IPS-18a (cell line): ENCODE data around the gene BCHE.

ENCODE experiments used
- H3K27ac ChIP-seq: one replicate; pipeline ENCODE4 v1.5.1; 2013; ENCODE audit warnings: low read length
- H3K27me3 ChIP-seq: one replicate; pipeline ENCODE4 v1.6.1; 2013; ENCODE audit warnings: mild to moderate bottlenecking, low read length; ENCODE audit not compliant: control insufficient read depth, insufficient read depth
- H3K36me3 ChIP-seq: one replicate; pipeline ENCODE4 v1.6.1; 2013; ENCODE audit warnings: low read depth, low read length; ENCODE audit not compliant: control insufficient read depth
- H3K4me1 ChIP-seq: one replicate; pipeline ENCODE4 v1.6.1; 2013; ENCODE audit warnings: low read depth, low read length; ENCODE audit not compliant: control insufficient read depth
- H3K4me3 ChIP-seq: one replicate; pipeline ENCODE4 v1.5.1; 2013; ENCODE audit warnings: low read length
- H3K9ac ChIP-seq: one replicate; pipeline ENCODE4 v1.6.1; 2013; ENCODE audit warnings: mild to moderate bottlenecking, low read length, moderate library complexity
- H3K9me3 ChIP-seq: one replicate; pipeline ENCODE4 v1.6.1; 2013; ENCODE audit warnings: low read depth, low read length; ENCODE audit not compliant: control insufficient read depth

BCHE gene

GRCh38 chr3:165783383-165783782 is 53.8 kb downstream of the BCHE start:
- Histone ChIP-seq H3K4me1 (no peaks in the 10 kb centered on the region), H3K9ac (no peak overlapping the region), H3K9me3 (no peaks in the 10 kb centered on the region), H3K36me3 (no peaks in the 10 kb centered on the region), H3K27me3 (no peaks in the 10 kb centered on the region), H3K4me3 (no peak overlapping the region), H3K27ac (no peak overlapping the region)

GRCh38 chr3:165778891-165779290 is 58.3 kb downstream of the BCHE start:
- Histone ChIP-seq H3K36me3 (no peaks in the 10 kb centered on the region), H3K9ac (no peak overlapping the region), H3K9me3 (no peaks in the 10 kb centered on the region), H3K4me1 (no peaks in the 10 kb centered on the region), H3K4me3 (no peak overlapping the region), H3K27ac (no peak overlapping the region), H3K27me3 (no peaks in the 10 kb centered on the region)

GRCh38 chr3:165778456-165778855 is 58.8 kb downstream of the BCHE start:
- Histone ChIP-seq H3K27me3 (no peaks in the 10 kb centered on the region), H3K9ac (no peak overlapping the region), H3K9me3 (no peaks in the 10 kb centered on the region), H3K36me3 (no peaks in the 10 kb centered on the region), H3K4me1 (no peaks in the 10 kb centered on the region), H3K27ac (no peak overlapping the region), H3K4me3 (no peak overlapping the region)

- Histone ChIP-seq H3K4me3 (no peak overlapping the region), H3K36me3 (no peaks in the 10 kb centered on the region), H3K27ac (no peak overlapping the region), H3K9ac (no peak overlapping the region), H3K4me1 (no peaks in the 10 kb centered on the region), H3K27me3 (no peaks in the 10 kb centered on the region), H3K9me3 (no peaks in the 10 kb centered on the region)
Measured at GRCh38 chr3:165775824-165776223, 61.4 kb downstream of the BCHE start.

GRCh38 chr3:165770781-165771180 is 66.4 kb downstream of the BCHE start:
- Histone ChIP-seq H3K36me3 (no peaks in the 10 kb centered on the region), H3K27ac (no peak overlapping the region), H3K4me1 (peaks cover 7% of the 10 kb centered on the region), H3K27me3 (no peaks in the 10 kb centered on the region), H3K4me3 (no peak overlapping the region), H3K9ac (no peak overlapping the region), H3K9me3 (no peaks in the 10 kb centered on the region)

- Histone ChIP-seq H3K27ac (no peak overlapping the region), H3K4me1 (peaks cover 7% of the 10 kb centered on the region), H3K9me3 (no peaks in the 10 kb centered on the region), H3K27me3 (no peaks in the 10 kb centered on the region), H3K4me3 (no peak overlapping the region), H3K36me3 (no peaks in the 10 kb centered on the region), H3K9ac (no peak overlapping the region)
Measured at GRCh38 chr3:165768680-165769079, 68.5 kb downstream of the BCHE start.

- H3K4me1 ChIP-seq = no peaks in the 10 kb centered on the region
- H3K4me3 ChIP-seq = no peak overlapping the region
- H3K27me3 ChIP-seq = no peaks in the 10 kb centered on the region
- H3K9me3 ChIP-seq = no peaks in the 10 kb centered on the region
- H3K36me3 ChIP-seq = no peaks in the 10 kb centered on the region
- H3K9ac ChIP-seq = no peak overlapping the region
- no peak overlapping the region for H3K27ac ChIP-seq
Measured at GRCh38 chr3:165759041-165759440, 78.2 kb downstream of the BCHE start.

- no peak overlapping the region for H3K9ac ChIP-seq
- no peaks in the 10 kb centered on the region for H3K9me3 ChIP-seq
- H3K4me1 ChIP-seq = no peaks in the 10 kb centered on the region
- no peak overlapping the region for H3K27ac ChIP-seq
- H3K36me3 ChIP-seq = no peaks in the 10 kb centered on the region
- H3K27me3 ChIP-seq = no peaks in the 10 kb centered on the region
- no peak overlapping the region for H3K4me3 ChIP-seq
Measured at GRCh38 chr3:165755571-165755970, 81.7 kb downstream of the BCHE start.

GRCh38 chr3:165754219-165755007 is 82.8 kb downstream of the BCHE start:
- H3K27me3 ChIP-seq = no peaks in the 10 kb centered on the region
- H3K36me3 ChIP-seq = no peaks in the 10 kb centered on the region
- H3K9ac ChIP-seq = no peak overlapping the region
- H3K9me3 ChIP-seq = no peaks in the 10 kb centered on the region
- no peak overlapping the region for H3K4me3 ChIP-seq
- no peaks in the 10 kb centered on the region for H3K4me1 ChIP-seq
- no peak overlapping the region for H3K27ac ChIP-seq

GRCh38 chr3:165753560-165753959 is 83.7 kb downstream of the BCHE start:
- no peak overlapping the region for H3K27ac ChIP-seq
- no peak overlapping the region for H3K9ac ChIP-seq

GRCh38 chr3:165751637-165752036 is 85.6 kb downstream of the BCHE start:
- Histone ChIP-seq H3K9ac (no peak overlapping the region), H3K27me3 (no peaks in the 10 kb centered on the region), H3K9me3 (no peaks in the 10 kb centered on the region), H3K27ac (no peak overlapping the region), H3K4me1 (no peaks in the 10 kb centered on the region), H3K4me3 (no peak overlapping the region), H3K36me3 (no peaks in the 10 kb centered on the region)

More at GRCh38 chr3:165753560-165753959, 83.7 kb downstream of the BCHE start:
- no peaks in the 10 kb centered on the region for H3K27me3 ChIP-seq
- H3K4me3 ChIP-seq = no peak overlapping the region
- H3K9me3 ChIP-seq = no peaks in the 10 kb centered on the region
- H3K36me3 ChIP-seq = no peaks in the 10 kb centered on the region
- no peaks in the 10 kb centered on the region for H3K4me1 ChIP-seq

GRCh38 chr3:165749821-165750220 is 87.4 kb downstream of the BCHE start:
- no peaks in the 10 kb centered on the region for H3K27me3 ChIP-seq
- H3K4me3 ChIP-seq = no peak overlapping the region
- no peaks in the 10 kb centered on the region for H3K4me1 ChIP-seq
- H3K9ac ChIP-seq = no peak overlapping the region
- no peaks in the 10 kb centered on the region for H3K36me3 ChIP-seq
- no peaks in the 10 kb centered on the region for H3K9me3 ChIP-seq
- no peak overlapping the region for H3K27ac ChIP-seq
